Neural crest cell (in vitro differentiated cells): Measurements from ENCODE around the gene ZMAT3. TPM values are rescaled to one million over a fixed set of nuclear protein-coding genes. Genes with fewer than 3 reads are reported as not detected.

ENCODE experiments used
- DNase-seq: peaks from one replicate; pipeline ENCODE4 v3.0.0; 2021; ENCODE audit warnings: low read depth, mixed read lengths, low spot score
- H3K27ac Mint-ChIP-seq: one replicate; pipeline ENCODE4 v1.8.0; 2021; ENCODE audit warnings: mild to moderate bottlenecking, mixed read lengths; ENCODE audit not compliant: unreplicated experiment
- H3K27me3 Mint-ChIP-seq: 2 replicates; pipeline ENCODE4 v1.8.0; 2021; ENCODE audit warnings: low read depth, mild to moderate bottlenecking, mixed read lengths
- H3K36me3 Mint-ChIP-seq: 2 replicates; pipeline ENCODE4 v1.8.0; 2021; ENCODE audit warnings: low read depth, mild to moderate bottlenecking, mixed read lengths
- H3K4me1 Mint-ChIP-seq: 2 replicates; pipeline ENCODE4 v1.8.0; 2021; ENCODE audit warnings: mixed read lengths
- H3K4me3 Mint-ChIP-seq: one replicate; pipeline ENCODE4 v1.8.0; 2021; ENCODE audit warnings: mild to moderate bottlenecking, mixed read lengths
- H3K9me3 Mint-ChIP-seq: 2 replicates; pipeline ENCODE4 v1.8.0; 2021; ENCODE audit warnings: mixed read lengths
- total RNA-seq: library from RNA; stranded (reverse); gene quantifications from 2 replicates; pipeline ENCODE4 v1.2.1, GENCODE V29; 2021
- TF ChIP-seq, protein P1 (sequence below): fragments of 200-600 bp; sonication (generic); conservative IDR thresholded peaks from 2 replicates; pipeline ENCODE4 v1.5.0; 2021; ENCODE audit warnings: antibody characterized with exemption, mild to moderate bottlenecking

ZMAT3 gene
- total RNA-seq, 1 donor from 2014 or later: 8.4 TPM

DNA sequence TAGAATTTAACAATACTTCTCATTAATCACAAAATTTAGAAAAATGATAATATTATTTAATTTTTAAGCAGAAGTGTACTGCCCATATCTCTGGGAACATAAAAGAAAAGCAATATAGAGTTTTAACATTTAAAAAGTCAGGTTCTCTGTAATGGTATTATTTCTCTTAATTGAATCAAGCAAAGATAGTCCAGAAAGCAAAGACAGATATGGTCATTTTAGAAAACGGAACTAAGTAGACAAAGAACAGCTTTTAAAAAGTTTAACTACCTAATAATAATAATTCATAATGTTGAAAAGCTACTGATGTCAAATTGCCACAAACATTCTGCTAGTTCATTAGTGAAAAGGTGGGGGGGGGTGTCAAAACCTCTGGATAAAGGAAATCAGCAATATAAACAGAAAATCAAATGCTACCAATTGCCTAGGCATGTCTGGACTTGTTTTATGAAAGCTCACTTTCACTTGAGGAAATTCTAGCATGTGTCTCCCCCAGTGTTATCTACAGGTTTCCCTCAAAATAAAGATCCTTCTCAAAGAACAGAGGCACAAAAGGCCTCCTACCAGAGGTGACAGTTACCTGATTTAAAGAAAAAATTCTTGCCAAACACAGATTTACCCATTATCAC, 1.7 kb downstream of the ZMAT3 start:
- no peak for DNase-seq
- H3K4me1 Mint-ChIP-seq: peaks cover 8% of the 10 kb centered on the region
- H3K27ac Mint-ChIP-seq: no peak overlapping the region
- TF ChIP-seq, protein P1, sequence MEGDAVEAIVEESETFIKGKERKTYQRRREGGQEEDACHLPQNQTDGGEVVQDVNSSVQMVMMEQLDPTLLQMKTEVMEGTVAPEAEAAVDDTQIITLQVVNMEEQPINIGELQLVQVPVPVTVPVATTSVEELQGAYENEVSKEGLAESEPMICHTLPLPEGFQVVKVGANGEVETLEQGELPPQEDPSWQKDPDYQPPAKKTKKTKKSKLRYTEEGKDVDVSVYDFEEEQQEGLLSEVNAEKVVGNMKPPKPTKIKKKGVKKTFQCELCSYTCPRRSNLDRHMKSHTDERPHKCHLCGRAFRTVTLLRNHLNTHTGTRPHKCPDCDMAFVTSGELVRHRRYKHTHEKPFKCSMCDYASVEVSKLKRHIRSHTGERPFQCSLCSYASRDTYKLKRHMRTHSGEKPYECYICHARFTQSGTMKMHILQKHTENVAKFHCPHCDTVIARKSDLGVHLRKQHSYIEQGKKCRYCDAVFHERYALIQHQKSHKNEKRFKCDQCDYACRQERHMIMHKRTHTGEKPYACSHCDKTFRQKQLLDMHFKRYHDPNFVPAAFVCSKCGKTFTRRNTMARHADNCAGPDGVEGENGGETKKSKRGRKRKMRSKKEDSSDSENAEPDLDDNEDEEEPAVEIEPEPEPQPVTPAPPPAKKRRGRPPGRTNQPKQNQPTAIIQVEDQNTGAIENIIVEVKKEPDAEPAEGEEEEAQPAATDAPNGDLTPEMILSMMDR: no peak
- peak overlapping the region; percentile 21 for H3K4me3 Mint-ChIP-seq
- no peaks in the 10 kb centered on the region for H3K27me3 Mint-ChIP-seq
- H3K36me3 Mint-ChIP-seq: no peaks in the 10 kb centered on the region
- no peaks in the 10 kb centered on the region for H3K9me3 Mint-ChIP-seq

- DNase-seq: no peak
- Mint-ChIP-seq H3K27ac (no peak overlapping the region), H3K4me3 (peak overlapping the region; percentile 0), H3K4me1 (peaks cover 8% of the 10 kb centered on the region), H3K36me3 (no peaks in the 10 kb centered on the region), H3K9me3 (no peaks in the 10 kb centered on the region), H3K27me3 (no peaks in the 10 kb centered on the region)
- TF ChIP-seq, protein P1: peak; percentile 45
Measured at GRCh38 chr3:179068779-179069530, 2.7 kb downstream of the ZMAT3 start.

GRCh38 chr3:179067839-179068238, 3.8 kb downstream of the ZMAT3 start:
- H3K27ac Mint-ChIP-seq: no peak overlapping the region
- H3K4me3 Mint-ChIP-seq: no peak overlapping the region
- no peaks in the 10 kb centered on the region for H3K27me3 Mint-ChIP-seq
- H3K36me3 Mint-ChIP-seq: no peaks in the 10 kb centered on the region
- peaks cover 8% of the 10 kb centered on the region for H3K4me1 Mint-ChIP-seq
- TF ChIP-seq, protein P1: no peak
- H3K9me3 Mint-ChIP-seq: no peaks in the 10 kb centered on the region
- no peak for DNase-seq

DNA sequence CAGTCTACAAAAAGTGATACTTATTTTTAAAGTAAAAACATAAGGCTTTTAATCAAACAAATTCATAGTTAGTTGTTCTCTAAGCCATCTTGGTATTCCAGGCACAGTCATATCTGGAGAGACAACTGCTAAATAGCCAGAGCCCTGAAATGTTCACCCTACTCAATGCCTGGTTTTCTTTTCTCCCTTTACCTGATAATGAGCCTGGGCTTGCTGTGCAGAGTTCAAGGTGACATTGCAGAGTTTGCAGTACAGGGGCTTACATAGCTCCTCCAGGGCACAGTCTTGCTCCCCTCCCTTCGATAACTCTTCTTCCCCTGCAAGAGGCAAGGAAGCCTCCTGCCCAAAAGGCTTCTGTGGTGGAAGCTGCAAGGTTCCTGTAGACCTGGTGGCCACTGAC, 4.3 kb downstream of the ZMAT3 start:
- TF ChIP-seq, protein P1: no peak
- Mint-ChIP-seq H3K9me3 (no peaks in the 10 kb centered on the region), H3K4me3 (no peak overlapping the region), H3K27ac (no peak overlapping the region), H3K4me1 (peaks cover 8% of the 10 kb centered on the region), H3K36me3 (no peaks in the 10 kb centered on the region), H3K27me3 (no peaks in the 10 kb centered on the region)
- DNase-seq: no peak

GRCh38 chr3:179063945-179064560, 7.6 kb downstream of the ZMAT3 start:
- TF ChIP-seq, protein P1: no peak
- H3K9me3 Mint-ChIP-seq: no peaks in the 10 kb centered on the region
- H3K4me3 Mint-ChIP-seq: no peak overlapping the region
- no peak for DNase-seq
- H3K27ac Mint-ChIP-seq: no peak overlapping the region
- no peaks in the 10 kb centered on the region for H3K4me1 Mint-ChIP-seq
- no peaks in the 10 kb centered on the region for H3K27me3 Mint-ChIP-seq
- no peaks in the 10 kb centered on the region for H3K36me3 Mint-ChIP-seq
